ENCODE data around the gene GRM5.

- TF ChIP-seq CTCF (IDR thresholded peaks at IDR 0.05; ENCODE audit: poor library complexity): no peak
- no peak for TF ChIP-seq EZH2 (IDR thresholded peaks at IDR 0.05; ENCODE audit: borderline replicate concordance)
Observed at GRCh38 chr11:88861618-88862017, 204.2 kb downstream of the GRM5 start.

Measured in hepatocyte (in vitro differentiated cells).